ENCODE measurements around the gene XCL1. TPM values are rescaled to one million over a fixed set of nuclear protein-coding genes. Genes with fewer than 3 reads are reported as not detected.

The XCL1 gene
- total and polyA plus RNA-seq, 7 experiments from 2014 or later: 0.15 to 2.6 (median 0.88) TPM; not detected in 2

DNA sequence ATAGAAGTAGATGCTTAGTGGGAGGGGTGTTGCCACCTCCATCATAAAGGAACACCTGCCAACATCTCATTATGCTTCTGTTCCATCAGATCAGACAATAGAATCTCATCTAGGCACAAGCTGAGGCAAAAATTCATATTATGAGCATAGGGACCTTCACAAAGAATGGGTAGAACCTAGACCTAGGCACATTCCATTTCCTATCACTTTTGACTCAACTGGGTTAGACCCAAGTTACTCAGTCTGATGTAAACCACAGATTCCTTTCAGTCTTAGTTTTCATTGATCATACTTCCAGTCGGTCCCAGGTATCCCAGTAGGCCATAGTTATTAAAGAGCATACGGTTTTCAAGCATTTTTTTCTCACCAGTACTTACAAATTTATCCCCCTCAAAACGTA is 21.7 kb downstream of the XCL1 start:
- Histone ChIP-seq H3K4me3 (ENCODE audit: low read length) (no peak overlapping the region), H3K27me3 (ENCODE audit: control insufficient read depth in 2 of 2, insufficient read depth in 2 of 2, low read length in 2 of 2) (no peaks in the 10 kb centered on the region), H3K36me3 (ENCODE audit: control insufficient read depth in 2 of 3, insufficient read depth in 3 of 3, low read length in 3 of 3) (no peaks in the 10 kb centered on the region), H3K9me3 (ENCODE audit: control insufficient read depth in 2 of 3, low read length in 3 of 3) (no peaks in the 10 kb centered on the region), H3K27ac (ENCODE audit: low read depth, low read length) (no peak overlapping the region), H3K4me1 (ENCODE audit: control insufficient read depth in 2 of 2, insufficient read depth in 2 of 2, low read length in 2 of 2) (no peaks in the 10 kb centered on the region)
- Mint-ChIP-seq H3K36me3 (peaks cover 0 to 1% (median 0%) of the 10 kb centered on the region in 5 donors), H3K4me1 (peaks cover 0 to 2% (median 0%) of the 10 kb centered on the region in 7 donors), H3K27ac (no peak overlapping the region), H3K9me3 (peaks cover 0 to 7% (median 0%) of the 10 kb centered on the region in 11 donors), H3K27me3 (peaks cover 0 to 10% (median 6%) of the 10 kb centered on the region in 5 donors), H3K4me3 (no peak overlapping the region)
- intact Hi-C loops (cut with micrococcal nuclease): no loop called here
- DNase-seq (no peak), ATAC-seq (no peak)
- POLR2A ChIA-PET: no interaction called here
- CTCF ChIA-PET: no interaction called here

DNA sequence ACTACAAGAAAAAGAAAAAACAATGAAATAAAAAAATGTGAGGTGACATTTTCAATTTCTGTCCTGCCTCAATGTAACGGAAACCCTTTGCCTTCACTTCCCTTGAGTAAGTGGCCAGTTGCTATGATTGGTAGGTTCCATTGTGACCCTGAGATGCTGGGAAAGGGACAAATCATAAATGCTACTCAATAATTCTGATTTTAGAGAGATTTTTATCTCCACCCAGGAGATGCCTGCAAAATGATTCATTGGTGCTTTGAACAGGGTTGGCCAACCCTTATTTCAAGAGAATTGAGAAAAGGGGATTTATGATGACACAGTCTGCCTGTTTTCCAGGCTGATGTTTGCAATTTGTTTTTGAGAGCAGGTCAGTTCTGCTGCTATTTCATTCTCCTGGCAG is 22.5 kb downstream of the XCL1 start:
- DNase-seq: no peak
- Mint-ChIP-seq H3K27ac (no peak overlapping the region), H3K9me3 (peaks cover 0 to 7% (median 0%) of the 10 kb centered on the region in 11 donors), H3K36me3 (peaks cover 0 to 1% (median 0%) of the 10 kb centered on the region in 5 donors), H3K4me3 (no peak overlapping the region), H3K27me3 (peaks cover 0 to 15% (median 6%) of the 10 kb centered on the region in 5 donors), H3K4me1 (peaks cover 0 to 2% (median 0%) of the 10 kb centered on the region in 7 donors)
- intact Hi-C loops (cut with micrococcal nuclease): no loop called here
- CTCF ChIA-PET: interaction anchor here (1.5 kb wide), 1 partner anchor 21 kb away, joined by 4 read pairs; no protein-coding TSS in a partner anchor
- no peaks in the 10 kb centered on the region for H3K4me1 ChIP-seq (ENCODE audit: control insufficient read depth in 2 of 2, insufficient read depth in 2 of 2, low read length in 2 of 2)
- no peaks in the 10 kb centered on the region for H3K27me3 ChIP-seq (ENCODE audit: control insufficient read depth in 2 of 2, insufficient read depth in 2 of 2, low read length in 2 of 2)
- H3K4me3 ChIP-seq (ENCODE audit: low read length): no peak overlapping the region
- no peaks in the 10 kb centered on the region for H3K9me3 ChIP-seq (ENCODE audit: control insufficient read depth in 2 of 3, low read length in 3 of 3)
- no peak overlapping the region for H3K27ac ChIP-seq (ENCODE audit: low read depth, low read length)
- POLR2A ChIA-PET: no interaction called here
- H3K36me3 ChIP-seq (ENCODE audit: control insufficient read depth in 2 of 3, insufficient read depth in 3 of 3, low read length in 3 of 3): no peaks in the 10 kb centered on the region
- ATAC-seq: no peak

DNA sequence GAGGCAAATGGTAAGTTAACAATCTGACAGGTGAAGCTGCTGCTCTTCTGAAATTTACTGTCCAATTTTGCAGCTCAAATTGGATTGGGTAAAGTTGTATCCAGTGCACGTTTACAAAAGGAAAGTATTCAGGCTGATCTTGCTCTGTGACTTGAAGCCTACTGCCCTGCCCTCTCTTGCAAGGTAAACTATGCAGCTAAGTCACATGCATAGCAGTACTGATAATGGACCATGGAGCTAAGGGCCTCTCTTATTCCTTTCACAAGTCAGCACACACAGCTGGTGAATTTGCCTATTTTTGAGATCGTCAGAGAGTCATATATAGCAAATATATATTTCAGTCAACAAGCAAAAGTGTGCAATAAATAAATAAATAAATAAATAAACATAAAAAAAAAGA is 23.2 kb downstream of the XCL1 start:
- Histone ChIP-seq H3K4me1 (ENCODE audit: control insufficient read depth in 2 of 2, insufficient read depth in 2 of 2, low read length in 2 of 2) (no peaks in the 10 kb centered on the region), H3K36me3 (ENCODE audit: control insufficient read depth in 2 of 3, insufficient read depth in 3 of 3, low read length in 3 of 3) (no peaks in the 10 kb centered on the region), H3K4me3 (ENCODE audit: low read length) (no peak overlapping the region), H3K9me3 (ENCODE audit: control insufficient read depth in 2 of 3, low read length in 3 of 3) (no peaks in the 10 kb centered on the region), H3K27ac (ENCODE audit: low read depth, low read length) (no peak overlapping the region), H3K27me3 (ENCODE audit: control insufficient read depth in 2 of 2, insufficient read depth in 2 of 2, low read length in 2 of 2) (no peaks in the 10 kb centered on the region)
- Mint-ChIP-seq H3K4me1 (peaks cover 0 to 2% (median 0%) of the 10 kb centered on the region in 7 donors), H3K27ac (no peak overlapping the region), H3K4me3 (no peak overlapping the region), H3K36me3 (peaks cover 0 to 1% (median 0%) of the 10 kb centered on the region in 5 donors), H3K9me3 (peaks cover 0 to 7% (median 0%) of the 10 kb centered on the region in 11 donors), H3K27me3 (peaks cover 0 to 20% (median 6%) of the 10 kb centered on the region in 5 donors)
- CTCF ChIA-PET: interaction anchor here (1.5 kb wide), 1 partner anchor 22 kb away, joined by 4 read pairs; no protein-coding TSS in a partner anchor
- POLR2A ChIA-PET: interaction anchor here (0.7 kb wide), 1 partner anchor 17 kb away, joined by 3 read pairs; no protein-coding TSS in a partner anchor
- DNase-seq (no peak), ATAC-seq (no peak)
- intact Hi-C loops (cut with micrococcal nuclease): loop anchor here (5.0 to 10.0 kb wide), 5 partner anchors 255 to 1208 kb away; partner anchors contain the start of genes ATP1B1 (in 1 of the 2) and SELL (in 1 of the 2)

DNA sequence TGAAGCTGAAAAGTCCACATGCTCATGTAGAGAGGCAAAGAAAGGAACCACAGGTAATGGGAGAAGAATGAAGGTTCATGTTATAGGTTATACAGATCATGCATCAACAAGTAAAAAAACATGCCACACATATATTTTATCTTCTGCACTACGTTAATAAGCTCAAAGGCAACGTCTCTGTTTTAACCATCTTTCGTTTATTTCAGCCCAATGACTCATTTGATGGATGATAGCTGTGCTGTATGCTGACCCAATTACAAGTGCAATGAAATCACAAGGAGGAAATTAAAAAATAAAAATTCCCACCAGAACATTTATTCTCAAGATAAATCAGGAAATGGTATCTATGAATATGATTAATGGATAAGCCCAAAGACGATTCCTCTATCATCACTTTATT is 24.6 kb downstream of the XCL1 start:
- Histone ChIP-seq H3K36me3 (ENCODE audit: control insufficient read depth in 2 of 3, insufficient read depth in 3 of 3, low read length in 3 of 3) (no peaks in the 10 kb centered on the region), H3K9me3 (ENCODE audit: control insufficient read depth in 2 of 3, low read length in 3 of 3) (no peaks in the 10 kb centered on the region), H3K4me1 (ENCODE audit: control insufficient read depth in 2 of 2, insufficient read depth in 2 of 2, low read length in 2 of 2) (no peaks in the 10 kb centered on the region), H3K27me3 (ENCODE audit: control insufficient read depth in 2 of 2, insufficient read depth in 2 of 2, low read length in 2 of 2) (peaks cover 0 to 4% of the 10 kb centered on the region in 2 donors), H3K4me3 (ENCODE audit: low read length) (no peak overlapping the region), H3K27ac (ENCODE audit: low read depth, low read length) (no peak overlapping the region)
- H3K4me1 Mint-ChIP-seq: peaks cover 0 to 7% (median 0%) of the 10 kb centered on the region in 7 donors
- intact Hi-C loops (cut with micrococcal nuclease): loop anchor here (5.0 to 10.0 kb wide), 5 partner anchors 256 to 1206 kb away; partner anchors contain the start of genes ATP1B1 (in 1 of the 2) and SELL (in 1 of the 2)
- ChIA-PET POLR2A (no interaction called here), CTCF (interaction anchor here (0.6 to 0.9 kb wide), 4 partner anchors 12 to 747 kb away, joined by 3 to 4 read pairs (median 3); no protein-coding TSS in a partner anchor)
- H3K9me3 Mint-ChIP-seq: peaks cover 0 to 7% (median 0%) of the 10 kb centered on the region in 11 donors
- DNase-seq (no peak), ATAC-seq (no peak)
- no peak overlapping the region for H3K4me3 Mint-ChIP-seq
- peaks cover 0 to 27% (median 6%) of the 10 kb centered on the region in 5 donors for H3K27me3 Mint-ChIP-seq
- no peak overlapping the region for H3K27ac Mint-ChIP-seq
- H3K36me3 Mint-ChIP-seq: peaks cover 0 to 1% (median 0%) of the 10 kb centered on the region in 5 donors

DNA sequence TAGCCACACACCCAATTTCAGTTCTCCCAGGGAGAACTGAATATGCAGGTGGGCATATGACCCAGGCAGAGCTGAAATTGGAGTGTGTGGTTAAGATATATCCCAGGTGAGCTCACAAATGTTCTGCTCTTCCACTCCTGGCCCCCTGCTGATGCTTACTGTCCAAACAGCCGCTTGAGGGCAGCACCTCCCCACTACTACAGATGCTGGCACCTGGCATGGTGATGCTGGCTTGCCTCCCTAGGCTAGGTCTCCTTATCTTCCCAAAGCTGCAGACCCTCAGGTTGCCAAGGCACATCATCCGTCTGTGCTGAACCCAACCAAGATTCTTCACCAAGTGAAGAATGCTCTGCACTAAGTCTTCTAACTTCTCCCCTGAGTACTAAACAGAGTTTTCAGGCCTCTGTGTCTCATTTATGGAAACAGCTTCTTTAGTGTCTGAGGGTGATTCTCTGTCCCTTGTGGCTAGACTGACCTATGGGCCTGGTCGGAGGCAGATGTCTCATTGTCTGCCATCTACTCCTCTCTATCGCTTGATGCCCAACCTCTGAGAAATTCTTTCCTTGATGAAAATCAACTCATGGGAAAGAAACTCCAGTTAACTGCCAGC is 27.2 kb downstream of the XCL1 start:
- peak; percentile 42 to 72 (median 58) for DNase-seq
- intact Hi-C loops (cut with micrococcal nuclease): loop anchor here (1.0 to 10.0 kb wide), 10 partner anchors 164 to 1204 kb away; partner anchors contain the start of genes ATP1B1 (in 1 of the 2) and SELL (in 1 of the 2)
- ChIA-PET POLR2A (no interaction called here), CTCF (interaction anchor here (0.8 to 2.7 kb wide), 8 partner anchors 10 to 746 kb away, joined by 3 to 23 read pairs (median 4); no protein-coding TSS in a partner anchor)
- ATAC-seq: peak; percentile 89
- no peaks in the 10 kb centered on the region for H3K4me1 ChIP-seq (ENCODE audit: control insufficient read depth in 2 of 2, insufficient read depth in 2 of 2, low read length in 2 of 2)
- no peak overlapping the region for H3K4me3 ChIP-seq (ENCODE audit: low read length)
- no peaks in the 10 kb centered on the region for H3K36me3 ChIP-seq (ENCODE audit: control insufficient read depth in 2 of 3, insufficient read depth in 3 of 3, low read length in 3 of 3)
- Mint-ChIP-seq H3K27me3 (peaks cover 0 to 30% (median 1%) of the 10 kb centered on the region in 5 donors), H3K36me3 (no peaks in the 10 kb centered on the region), H3K27ac (no peak overlapping the region), H3K4me1 (peaks cover 0 to 7% (median 0%) of the 10 kb centered on the region in 7 donors), H3K4me3 (no peak overlapping the region), H3K9me3 (peaks cover 0 to 3% (median 0%) of the 10 kb centered on the region in 11 donors)
- no peak overlapping the region for H3K27ac ChIP-seq (ENCODE audit: low read depth, low read length)
- peaks cover 0 to 4% of the 10 kb centered on the region in 2 donors for H3K27me3 ChIP-seq (ENCODE audit: control insufficient read depth in 2 of 2, insufficient read depth in 2 of 2, low read length in 2 of 2)
- no peaks in the 10 kb centered on the region for H3K9me3 ChIP-seq (ENCODE audit: control insufficient read depth in 2 of 3, low read length in 3 of 3)

DNA sequence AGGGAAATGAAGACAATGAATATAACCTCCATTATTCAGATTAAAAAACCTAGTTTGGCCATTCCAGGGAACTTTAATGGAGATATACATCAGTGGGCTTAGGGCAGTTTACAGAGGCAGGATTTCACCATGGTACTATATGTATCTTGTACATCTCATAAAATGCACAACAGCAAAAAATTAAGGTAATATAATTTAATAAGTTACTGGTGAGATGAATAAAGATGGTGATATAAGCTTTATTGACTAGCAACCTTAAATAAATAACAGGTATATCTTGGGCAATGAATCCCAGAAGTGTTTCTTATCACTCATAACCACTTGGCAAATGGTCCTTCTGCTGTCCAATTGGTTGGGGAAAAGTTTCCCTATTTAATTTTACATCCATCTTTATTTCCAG is 29.0 kb downstream of the XCL1 start:
- CTCF ChIA-PET: interaction anchor here (0.7 to 1.0 kb wide), 3 partner anchors 21 to 228 kb away, joined by 3 to 4 read pairs (median 3); no protein-coding TSS in a partner anchor
- no peak for ATAC-seq
- H3K9me3 Mint-ChIP-seq: no peaks in the 10 kb centered on the region
- H3K36me3 ChIP-seq (ENCODE audit: control insufficient read depth in 2 of 3, insufficient read depth in 3 of 3, low read length in 3 of 3): no peaks in the 10 kb centered on the region
- H3K27me3 Mint-ChIP-seq: peaks cover 0 to 30% (median 6%) of the 10 kb centered on the region in 5 donors
- POLR2A ChIA-PET: no interaction called here
- H3K27ac Mint-ChIP-seq: no peak overlapping the region
- no peak overlapping the region for H3K27ac ChIP-seq (ENCODE audit: low read depth, low read length)
- peaks cover 0 to 4% of the 10 kb centered on the region in 2 donors for H3K27me3 ChIP-seq (ENCODE audit: control insufficient read depth in 2 of 2, insufficient read depth in 2 of 2, low read length in 2 of 2)
- no peaks in the 10 kb centered on the region for H3K9me3 ChIP-seq (ENCODE audit: control insufficient read depth in 2 of 3, low read length in 3 of 3)
- peaks cover 0 to 7% (median 0%) of the 10 kb centered on the region in 7 donors for H3K4me1 Mint-ChIP-seq
- no peak for DNase-seq
- no peaks in the 10 kb centered on the region for H3K36me3 Mint-ChIP-seq
- H3K4me1 ChIP-seq (ENCODE audit: control insufficient read depth in 2 of 2, insufficient read depth in 2 of 2, low read length in 2 of 2): no peaks in the 10 kb centered on the region
- intact Hi-C loops (cut with micrococcal nuclease): loop anchor here (10.0 kb wide), 4 partner anchors 261 to 1109 kb away; partner anchors contain the start of genes ATP1B1 (in 1 of the 2) and SELL (in 1 of the 2)
- H3K4me3 Mint-ChIP-seq: no peak overlapping the region
- no peak overlapping the region for H3K4me3 ChIP-seq (ENCODE audit: low read length)
